Limb (tissue), 2 donors: ENCODE results near the gene BARX2.
A peak's percentile ranks its signal among the peaks of the same experiment; 100 is the strongest.

Experiments used
- DNase-seq, 2 donors: peaks; one replicate each; pipeline ENCODE4 v3.0.0-alpha.2; 2016; ENCODE audit errors: extremely low spot score in 2 of 2

BARX2 gene

GRCh38 chr11:129373489-129373953 is 2.1 kb upstream of the BARX2 start:
- no peak for DNase-seq

GRCh38 chr11:129374081-129374992 is 1.3 kb upstream of the BARX2 start:
- DNase-seq: peak in 1 of 2 donors; percentile 47

GRCh38 chr11:129374993-129375750 is 476 bp upstream of the BARX2 start:
- peak in 1 of 2 donors; percentile 75 for DNase-seq

- no peak for DNase-seq
Measured at GRCh38 chr11:129376658-129377341, 1.2 kb downstream of the BARX2 start.

- DNase-seq: no peak
Measured at GRCh38 chr11:129377739-129378138, 2.1 kb downstream of the BARX2 start.

- no peak for DNase-seq
Measured at GRCh38 chr11:129380413-129380812, 4.8 kb downstream of the BARX2 start.

GRCh38 chr11:129382583-129382982 is 6.9 kb downstream of the BARX2 start:
- DNase-seq: no peak

GRCh38 chr11:129383060-129383459 is 7.4 kb downstream of the BARX2 start:
- DNase-seq: no peak

GRCh38 chr11:129383502-129383901 is 7.9 kb downstream of the BARX2 start:
- DNase-seq: no peak

GRCh38 chr11:129384415-129384814 is 8.8 kb downstream of the BARX2 start:
- DNase-seq: no peak

- DNase-seq: no peak
Measured at GRCh38 chr11:129385801-129386200, 10.2 kb downstream of the BARX2 start.

GRCh38 chr11:129386795-129387397 is 11.2 kb downstream of the BARX2 start:
- DNase-seq: no peak

GRCh38 chr11:129387434-129387833 is 11.8 kb downstream of the BARX2 start:
- no peak for DNase-seq

- no peak for DNase-seq
Measured at GRCh38 chr11:129388824-129389223, 13.2 kb downstream of the BARX2 start.

- DNase-seq: no peak
Measured at GRCh38 chr11:129390303-129390821, 14.7 kb downstream of the BARX2 start.

- DNase-seq: no peak
Measured at GRCh38 chr11:129391360-129391759, 15.7 kb downstream of the BARX2 start.

GRCh38 chr11:129391821-129392220 is 16.2 kb downstream of the BARX2 start:
- no peak for DNase-seq

GRCh38 chr11:129392995-129393394 is 17.3 kb downstream of the BARX2 start:
- DNase-seq: no peak

- no peak for DNase-seq
Measured at GRCh38 chr11:129394709-129395108, 19.1 kb downstream of the BARX2 start.

GRCh38 chr11:129395432-129395831 is 19.8 kb downstream of the BARX2 start:
- DNase-seq: no peak

- no peak for DNase-seq
Measured at GRCh38 chr11:129395883-129396282, 20.2 kb downstream of the BARX2 start.
